HG03457 (cell line): ENCODE data around the gene COPS7A.
"Not testable (repeated sequence)": the region's sequence is repeated elsewhere in the genome, so short reads cannot be mapped to it uniquely, and the experiment has no call there.

Experiments used
- ATAC-seq: cut with Tn5 transposase; IDR thresholded peaks from one replicate; pipeline ENCODE4 v1.9.1; 2021; ENCODE audit warnings: moderate number of reproducible peaks; ENCODE audit not compliant: unreplicated experiment

Gene COPS7A

GRCh38 chr12:6701078-6701768 lies 22.6 kb upstream of the COPS7A start:
- ATAC-seq: no peak

GRCh38 chr12:6703631-6704030 lies 20.2 kb upstream of the COPS7A start:
- no peak for ATAC-seq

GRCh38 chr12:6708351-6708750 lies 15.5 kb upstream of the COPS7A start:
- ATAC-seq: not testable (repeated sequence)

- ATAC-seq: no peak
Measured at GRCh38 chr12:6708960-6709394, 14.9 kb upstream of the COPS7A start.

GRCh38 chr12:6716031-6716873 lies 7.6 kb upstream of the COPS7A start:
- ATAC-seq: not testable (repeated sequence)

GRCh38 chr12:6716874-6717437 lies 6.9 kb upstream of the COPS7A start:
- ATAC-seq: no peak

- no peak for ATAC-seq
Measured at GRCh38 chr12:6722863-6723262, 983 bp upstream of the COPS7A start.

- ATAC-seq: peak; percentile 10
Measured at GRCh38 chr12:6724409-6724797, 557 bp downstream of the COPS7A start.

GRCh38 chr12:6725350-6725749 lies 1.5 kb downstream of the COPS7A start:
- no peak for ATAC-seq

GRCh38 chr12:6729186-6729585 lies 5.3 kb downstream of the COPS7A start:
- ATAC-seq: no peak

GRCh38 chr12:6730169-6730568 lies 6.3 kb downstream of the COPS7A start:
- no peak for ATAC-seq

GRCh38 chr12:6734506-6735387 lies 10.9 kb downstream of the COPS7A start:
- ATAC-seq: no peak

- no peak for ATAC-seq
Measured at GRCh38 chr12:6735448-6736191, 11.8 kb downstream of the COPS7A start.

GRCh38 chr12:6736754-6737153 lies 12.9 kb downstream of the COPS7A start:
- ATAC-seq: no peak

GRCh38 chr12:6742080-6742479 lies 18.2 kb downstream of the COPS7A start:
- ATAC-seq: not testable (repeated sequence)

GRCh38 chr12:6742834-6743233 lies 19.0 kb downstream of the COPS7A start:
- no peak for ATAC-seq

- not testable (repeated sequence) for ATAC-seq
Measured at GRCh38 chr12:6743300-6743699, 19.5 kb downstream of the COPS7A start.

- no peak for ATAC-seq
Measured at GRCh38 chr12:6745741-6746525, 22.1 kb downstream of the COPS7A start.

- ATAC-seq: no peak
Measured at GRCh38 chr12:6747216-6747615, 23.4 kb downstream of the COPS7A start.
